ENCODE measurements around the gene SLC5A6. TPM values are rescaled to one million over a fixed set of nuclear protein-coding genes. Genes with fewer than 3 reads are reported as not detected.

SLC5A6 gene
- total RNA-seq, result 29.7 and 41.7 TPM in 2 replicates

GRCh38 chr2:27211943-27212625 lies at the start of gene SLC5A6, which contains the start of gene ATRAID:
Gene SLC5A6 (minus strand): TSS chr2:27212268. CDS start chr2:27207650, 4,618 bp downstream.
Gene ATRAID (plus strand): TSS chr2:27212041. CDS start chr2:27212369, 328 bp downstream.

GRCh38 chr2:27217173-27218121 lies 5.4 kb upstream of the SLC5A6 start, which contains the start of gene CAD:
Gene CAD (plus strand): TSS chr2:27217369. CDS start chr2:27217552, 183 bp downstream.

Other genes with a start within 250 kb of the SLC5A6 start
- 1.5 and 2.9 TPM in 2 replicates for gene MAPRE3, start 241.6 kb downstream of the SLC5A6 start, total RNA-seq
- 53.2 and 73.8 TPM in 2 replicates for gene TMEM214, start 179.3 kb downstream of the SLC5A6 start, total RNA-seq
- 30.4 and 32.0 TPM in 2 replicates for gene AGBL5, start 160.6 kb downstream of the SLC5A6 start, total RNA-seq
- 212 and 355 TPM in 2 replicates for gene OST4, start 140.6 kb downstream of the SLC5A6 start, total RNA-seq
- gene EMILIN1, start 133.7 kb downstream of the SLC5A6 start, total RNA-seq, result 1.4 and 2.9 TPM in 2 replicates
- gene KHK, start 125.5 kb downstream of the SLC5A6 start, total RNA-seq, result 0.98 and 2.6 TPM in 2 replicates
- gene CGREF1, start 93.1 kb downstream of the SLC5A6 start, total RNA-seq, result 3.2 and 8.5 TPM in 2 replicates
- under 0.01 TPM in 1 of 2 replicates, not detected in the other for gene ABHD1, start 88.5 kb downstream of the SLC5A6 start, total RNA-seq
- gene PREB, start 77.6 kb downstream of the SLC5A6 start, total RNA-seq, result 39.0 and 43.1 TPM in 2 replicates
- gene PRR30, start 72.9 kb downstream of the SLC5A6 start, total RNA-seq, result not detected in 2 replicates
- not detected in 2 replicates for gene TCF23, start 63.3 kb downstream of the SLC5A6 start, total RNA-seq
- 120 and 128 TPM in 2 replicates for gene ATRAID, start 227 bp downstream of the SLC5A6 start, total RNA-seq
- gene CAD, start 5.1 kb upstream of the SLC5A6 start, total RNA-seq, result 41.7 and 41.8 TPM in 2 replicates
- 3.2 and 11.8 TPM in 2 replicates for gene SLC30A3, start 50.8 kb upstream of the SLC5A6 start, total RNA-seq
- gene DNAJC5G, start 63.2 kb upstream of the SLC5A6 start, total RNA-seq, result 0.19 and 0.98 TPM in 2 replicates
- 0.10 and 0.33 TPM in 2 replicates for gene TRIM54, start 70.2 kb upstream of the SLC5A6 start, total RNA-seq
- 0.38 and 1.3 TPM in 2 replicates for gene UCN, start 96.2 kb upstream of the SLC5A6 start, total RNA-seq
- gene MPV17, start 110.8 kb upstream of the SLC5A6 start, total RNA-seq, result 75.0 and 79.4 TPM in 2 replicates
- 52.6 and 53.2 TPM in 2 replicates for gene GTF3C2, start 144.5 kb upstream of the SLC5A6 start, total RNA-seq
- 28.7 and 32.4 TPM in 2 replicates for gene EIF2B4, start 158.1 kb upstream of the SLC5A6 start, total RNA-seq
- gene SNX17, start 158.3 kb upstream of the SLC5A6 start, total RNA-seq, result 112 and 136 TPM in 2 replicates
- 8.6 and 11.1 TPM in 2 replicates for gene ZNF513, start 168.5 kb upstream of the SLC5A6 start, total RNA-seq
- 108 and 120 TPM in 2 replicates for gene PPM1G, start 197.3 kb upstream of the SLC5A6 start, total RNA-seq
- 138 and 167 TPM in 2 replicates for gene NRBP1, start 216.4 kb upstream of the SLC5A6 start, total RNA-seq
- gene KRTCAP3, start 230.1 kb upstream of the SLC5A6 start, total RNA-seq, result not detected in 2 replicates

Measured in vein endothelial cell (primary cell).